Measurements from ENCODE around the gene NDE1.

GRCh38 chr16:15771694-15772093 is 121.6 kb downstream of the NDE1 start:
- TF ChIP-seq POLR2AphosphoS5 (IDR thresholded peaks at IDR 0.05; ENCODE audit: borderline replicate concordance, low read depth, low read length) = no peak
- TF ChIP-seq EZH2 (IDR thresholded peaks at IDR 0.05) = no peak

All from SK-N-MC (cell line).